GM12878 (cell line): ENCODE data around the gene KAT14.
"Not testable (repeated sequence)": the region's sequence is repeated elsewhere in the genome, so short reads cannot be mapped to it uniquely, and the experiment has no call there.

Experiments used
- POLR2A ChIP-seq: IDR thresholded peaks from 2 replicates; pipeline ENCODE4 v1.6.1; 2011; ENCODE audit warnings: low read depth, mild to moderate bottlenecking, low read length
- ZNF274 ChIP-seq: IDR thresholded peaks from one replicate; pipeline ENCODE4 v1.8.0; 2011; ENCODE audit not compliant: insufficient read length, insufficient read depth
- TF ChIP-seq, protein P1 (sequence below): IDR thresholded peaks from 2 replicates; pipeline ENCODE4 v1.6.1; 2011; ENCODE audit warnings: borderline replicate concordance, low read depth, mild to moderate bottlenecking, moderate library complexity, low read length; ENCODE audit not compliant: insufficient read depth, poor library complexity, severe bottlenecking

DNA sequence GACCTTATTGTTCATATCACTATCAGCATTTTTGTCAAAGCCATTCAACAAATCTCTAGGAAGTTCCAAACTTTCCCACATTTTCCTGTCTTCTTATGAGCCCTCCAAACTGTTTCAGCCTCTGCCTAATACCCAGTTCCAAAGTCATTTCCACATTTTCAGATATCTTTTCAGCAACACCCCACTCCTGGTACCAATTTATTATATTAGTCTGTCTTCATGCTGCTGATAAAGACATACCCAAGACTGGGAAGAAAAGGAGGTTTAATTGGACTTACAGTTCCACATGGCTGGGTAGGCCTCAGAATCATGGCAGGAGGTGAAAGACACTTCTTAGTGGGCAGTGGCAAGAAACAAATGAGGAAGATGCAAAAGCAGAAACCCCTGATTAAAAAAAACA, 42.7 kb downstream of the KAT14 start:
- TF ChIP-seq, protein P1, sequence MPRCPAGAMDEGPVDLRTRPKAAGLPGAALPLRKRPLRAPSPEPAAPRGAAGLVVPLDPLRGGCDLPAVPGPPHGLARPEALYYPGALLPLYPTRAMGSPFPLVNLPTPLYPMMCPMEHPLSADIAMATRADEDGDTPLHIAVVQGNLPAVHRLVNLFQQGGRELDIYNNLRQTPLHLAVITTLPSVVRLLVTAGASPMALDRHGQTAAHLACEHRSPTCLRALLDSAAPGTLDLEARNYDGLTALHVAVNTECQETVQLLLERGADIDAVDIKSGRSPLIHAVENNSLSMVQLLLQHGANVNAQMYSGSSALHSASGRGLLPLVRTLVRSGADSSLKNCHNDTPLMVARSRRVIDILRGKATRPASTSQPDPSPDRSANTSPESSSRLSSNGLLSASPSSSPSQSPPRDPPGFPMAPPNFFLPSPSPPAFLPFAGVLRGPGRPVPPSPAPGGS = not testable (repeated sequence)
- TF ChIP-seq POLR2A, ZNF274: not testable (repeated sequence)
